ENCODE data around the gene RDH11.

Gene RDH11

GRCh38 chr14:67650694-67651093 is 44.9 kb downstream of the RDH11 start:
- Histone ChIP-seq H3K27ac (ENCODE audit: extremely low read depth, low read depth, low read length) (no peak overlapping the region), H3K36me3 (ENCODE audit: control insufficient read depth in 2 of 2, insufficient read depth in 1 of 2, low read length in 2 of 2) (peaks cover 47 to 93% of the 10 kb centered on the region in 2 experiments)
- CTCF ChIA-PET: interaction anchor here (0.7 to 1.8 kb wide), 3 partner anchors 32 to 290 kb away, joined by 3 to 7 read pairs (median 3); partner anchors contain the start of gene EIF2S1

GRCh38 chr14:67650151-67650550 is 45.4 kb downstream of the RDH11 start:
- Histone ChIP-seq H3K4me1 (ENCODE audit: control insufficient read depth, insufficient read depth, low read length) (no peaks in the 10 kb centered on the region), H3K9me3 (ENCODE audit: control insufficient read depth, insufficient read depth, low read depth, low read length) (no peaks in the 10 kb centered on the region), H3K4me3 (ENCODE audit: low read depth, low read length) (no peak overlapping the region), H3K27ac (ENCODE audit: extremely low read depth, low read depth, low read length) (no peak overlapping the region), H3K36me3 (ENCODE audit: control insufficient read depth in 2 of 2, insufficient read depth in 1 of 2, low read length in 2 of 2) (peaks cover 44 to 92% of the 10 kb centered on the region in 2 experiments)
- ChIA-PET CTCF (interaction anchor here (0.9 kb wide), 1 partner anchor 55 kb away, joined by 3 read pairs; no protein-coding TSS in a partner anchor), POLR2A (no interaction called here)
- TF ChIP-seq ZEB2 (tag by site-specific recombination; IDR thresholded peaks at IDR 0.05): no peak
- no peak for TF ChIP-seq HOXA7 (CRISPR knock-in tag; IDR thresholded peaks at IDR 0.05; ENCODE audit: borderline replicate concordance)
- TF ChIP-seq ZNF248 (tag by site-specific recombination; IDR thresholded peaks at IDR 0.05): no peak
- TF ChIP-seq ZBTB7A (tag by site-specific recombination; IDR thresholded peaks at IDR 0.05; ENCODE audit: low read depth): no peak
- no peak for TF ChIP-seq ZNF335 (tag by site-specific recombination; conservative IDR thresholded peaks at IDR 0.05)
- TF ChIP-seq ZXDB (tag by site-specific recombination; IDR thresholded peaks at IDR 0.05): no peak
- TF ChIP-seq, protein P1, sequence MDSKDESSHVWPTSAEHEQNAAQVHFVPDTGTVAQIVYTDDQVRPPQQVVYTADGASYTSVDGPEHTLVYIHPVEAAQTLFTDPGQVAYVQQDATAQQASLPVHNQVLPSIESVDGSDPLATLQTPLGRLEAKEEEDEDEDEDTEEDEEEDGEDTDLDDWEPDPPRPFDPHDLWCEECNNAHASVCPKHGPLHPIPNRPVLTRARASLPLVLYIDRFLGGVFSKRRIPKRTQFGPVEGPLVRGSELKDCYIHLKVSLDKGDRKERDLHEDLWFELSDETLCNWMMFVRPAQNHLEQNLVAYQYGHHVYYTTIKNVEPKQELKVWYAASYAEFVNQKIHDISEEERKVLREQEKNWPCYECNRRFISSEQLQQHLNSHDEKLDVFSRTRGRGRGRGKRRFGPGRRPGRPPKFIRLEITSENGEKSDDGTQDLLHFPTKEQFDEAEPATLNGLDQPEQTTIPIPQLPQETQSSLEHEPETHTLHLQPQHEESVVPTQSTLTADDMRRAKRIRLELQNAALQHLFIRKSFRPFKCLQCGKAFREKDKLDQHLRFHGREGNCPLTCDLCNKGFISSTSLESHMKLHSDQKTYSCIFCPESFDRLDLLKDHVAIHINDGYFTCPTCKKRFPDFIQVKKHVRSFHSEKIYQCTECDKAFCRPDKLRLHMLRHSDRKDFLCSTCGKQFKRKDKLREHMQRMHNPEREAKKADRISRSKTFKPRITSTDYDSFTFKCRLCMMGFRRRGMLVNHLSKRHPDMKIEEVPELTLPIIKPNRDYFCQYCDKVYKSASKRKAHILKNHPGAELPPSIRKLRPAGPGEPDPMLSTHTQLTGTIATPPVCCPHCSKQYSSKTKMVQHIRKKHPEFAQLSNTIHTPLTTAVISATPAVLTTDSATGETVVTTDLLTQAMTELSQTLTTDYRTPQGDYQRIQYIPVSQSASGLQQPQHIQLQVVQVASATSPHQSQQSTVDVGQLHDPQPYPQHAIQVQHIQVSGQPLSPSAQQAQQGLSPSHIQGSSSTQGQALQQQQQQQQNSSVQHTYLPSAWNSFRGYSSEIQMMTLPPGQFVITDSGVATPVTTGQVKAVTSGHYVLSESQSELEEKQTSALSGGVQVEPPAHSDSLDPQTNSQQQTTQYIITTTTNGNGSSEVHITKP (tag by site-specific recombination; IDR thresholded peaks at IDR 0.05): no peak
- TF ChIP-seq GLI2 (tag by site-specific recombination; IDR thresholded peaks at IDR 0.05; ENCODE audit: borderline replicate concordance, low read depth): no peak
- no peak for TF ChIP-seq ELK4 (IDR thresholded peaks at IDR 0.05; ENCODE audit: borderline replicate concordance, low read depth, low read length)
- TF ChIP-seq, protein P2, sequence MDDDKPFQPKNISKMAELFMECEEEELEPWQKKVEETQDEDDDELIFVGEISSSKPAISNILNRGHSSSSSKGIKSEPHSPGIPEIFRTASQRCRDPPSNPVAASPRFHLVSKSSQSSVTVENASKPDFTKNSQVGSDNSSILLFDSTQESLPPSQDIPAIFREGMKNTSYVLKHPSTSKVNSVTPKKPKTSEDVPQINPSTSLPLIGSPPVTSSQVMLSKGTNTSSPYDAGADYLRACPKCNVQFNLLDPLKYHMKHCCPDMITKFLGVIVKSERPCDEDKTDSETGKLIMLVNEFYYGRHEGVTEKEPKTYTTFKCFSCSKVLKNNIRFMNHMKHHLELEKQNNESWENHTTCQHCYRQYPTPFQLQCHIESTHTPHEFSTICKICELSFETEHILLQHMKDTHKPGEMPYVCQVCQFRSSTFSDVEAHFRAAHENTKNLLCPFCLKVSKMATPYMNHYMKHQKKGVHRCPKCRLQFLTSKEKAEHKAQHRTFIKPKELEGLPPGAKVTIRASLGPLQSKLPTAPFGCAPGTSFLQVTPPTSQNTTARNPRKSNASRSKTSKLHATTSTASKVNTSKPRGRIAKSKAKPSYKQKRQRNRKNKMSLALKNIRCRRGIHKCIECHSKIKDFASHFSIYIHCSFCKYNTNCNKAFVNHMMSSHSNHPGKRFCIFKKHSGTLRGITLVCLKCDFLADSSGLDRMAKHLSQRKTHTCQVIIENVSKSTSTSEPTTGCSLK (tag by site-specific recombination; IDR thresholded peaks at IDR 0.05): no peak
- no peak for TF ChIP-seq ZNF16 (tag by site-specific recombination; IDR thresholded peaks at IDR 0.05; ENCODE audit: low read depth)
- TF ChIP-seq ZNF621 (tag by site-specific recombination; IDR thresholded peaks at IDR 0.05): no peak
- TF ChIP-seq ZFP41 (tag by site-specific recombination; IDR thresholded peaks at IDR 0.05; ENCODE audit: borderline replicate concordance): no peak
- no peak for TF ChIP-seq ZIC2 (tag by site-specific recombination; IDR thresholded peaks at IDR 0.05)
- no peak for TF ChIP-seq ZNF416 (tag by site-specific recombination; IDR thresholded peaks at IDR 0.05)
- TF ChIP-seq, protein P3, sequence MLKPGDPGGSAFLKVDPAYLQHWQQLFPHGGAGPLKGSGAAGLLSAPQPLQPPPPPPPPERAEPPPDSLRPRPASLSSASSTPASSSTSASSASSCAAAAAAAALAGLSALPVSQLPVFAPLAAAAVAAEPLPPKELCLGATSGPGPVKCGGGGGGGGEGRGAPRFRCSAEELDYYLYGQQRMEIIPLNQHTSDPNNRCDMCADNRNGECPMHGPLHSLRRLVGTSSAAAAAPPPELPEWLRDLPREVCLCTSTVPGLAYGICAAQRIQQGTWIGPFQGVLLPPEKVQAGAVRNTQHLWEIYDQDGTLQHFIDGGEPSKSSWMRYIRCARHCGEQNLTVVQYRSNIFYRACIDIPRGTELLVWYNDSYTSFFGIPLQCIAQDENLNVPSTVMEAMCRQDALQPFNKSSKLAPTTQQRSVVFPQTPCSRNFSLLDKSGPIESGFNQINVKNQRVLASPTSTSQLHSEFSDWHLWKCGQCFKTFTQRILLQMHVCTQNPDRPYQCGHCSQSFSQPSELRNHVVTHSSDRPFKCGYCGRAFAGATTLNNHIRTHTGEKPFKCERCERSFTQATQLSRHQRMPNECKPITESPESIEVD (tag by site-specific recombination; IDR thresholded peaks at IDR 0.05): no peak
- TF ChIP-seq ZNF629 (tag by site-specific recombination; IDR thresholded peaks at IDR 0.05): no peak
- no peak for TF ChIP-seq SETDB1 (IDR thresholded peaks at IDR 0.05; ENCODE audit: insufficient read length, low read length)
- no peak for TF ChIP-seq ZBTB1 (tag by site-specific recombination; IDR thresholded peaks at IDR 0.05)
- no peak for TF ChIP-seq ZNF292 (tag by site-specific recombination; IDR thresholded peaks at IDR 0.05; ENCODE audit: borderline replicate concordance, low read depth)

More at GRCh38 chr14:67650694-67651093, 44.9 kb downstream of the RDH11 start:
- POLR2A ChIA-PET: no interaction called here
- H3K9me3 ChIP-seq (ENCODE audit: control insufficient read depth, insufficient read depth, low read depth, low read length): no peaks in the 10 kb centered on the region
- no peaks in the 10 kb centered on the region for H3K4me1 ChIP-seq (ENCODE audit: control insufficient read depth, insufficient read depth, low read length)
- no peak overlapping the region for H3K4me3 ChIP-seq (ENCODE audit: low read depth, low read length)
- no peak for TF ChIP-seq ZBTB7A (tag by site-specific recombination; IDR thresholded peaks at IDR 0.05; ENCODE audit: low read depth)
- TF ChIP-seq MZF1 (tag by site-specific recombination; IDR thresholded peaks at IDR 0.05; ENCODE audit: borderline replicate concordance): no peak
- no peak for TF ChIP-seq GFI1B (tag by site-specific recombination; IDR thresholded peaks at IDR 0.05)
- TF ChIP-seq, protein P4, sequence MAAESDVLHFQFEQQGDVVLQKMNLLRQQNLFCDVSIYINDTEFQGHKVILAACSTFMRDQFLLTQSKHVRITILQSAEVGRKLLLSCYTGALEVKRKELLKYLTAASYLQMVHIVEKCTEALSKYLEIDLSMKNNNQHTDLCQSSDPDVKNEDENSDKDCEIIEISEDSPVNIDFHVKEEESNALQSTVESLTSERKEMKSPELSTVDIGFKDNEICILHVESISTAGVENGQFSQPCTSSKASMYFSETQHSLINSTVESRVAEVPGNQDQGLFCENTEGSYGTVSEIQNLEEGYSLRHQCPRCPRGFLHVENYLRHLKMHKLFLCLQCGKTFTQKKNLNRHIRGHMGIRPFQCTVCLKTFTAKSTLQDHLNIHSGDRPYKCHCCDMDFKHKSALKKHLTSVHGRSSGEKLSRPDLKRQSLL (tag by site-specific recombination; IDR thresholded peaks at IDR 0.05): no peak
- no peak for TF ChIP-seq ZNF138 (tag by site-specific recombination; IDR thresholded peaks at IDR 0.05; ENCODE audit: borderline replicate concordance)
- TF ChIP-seq ZNF585B (tag by site-specific recombination; IDR thresholded peaks at IDR 0.05): no peak

Measured in HEK293 (cell line).